ENCODE measurements around the gene APBA3. TPM values are rescaled to one million over a fixed set of nuclear protein-coding genes. Genes with fewer than 3 reads are reported as not detected.

APBA3 gene
- total RNA-seq, 1 experiment from 2014 or later = 21.4 TPM

GRCh38 chr19:3732108-3732507 lies 29.4 kb downstream of the APBA3 start:
- Histone ChIP-seq H3K27me3 (ENCODE audit: low read length) (no peaks in the 10 kb centered on the region), H3K4me2 (ENCODE audit: low read length) (no peak overlapping the region), H3K9me2 (replicated peaks; ENCODE audit: low read length) (no peaks in the 10 kb centered on the region), H3K9ac (ENCODE audit: low read length) (no peak overlapping the region), H3K4me3 (ENCODE audit: low read length) (no peak overlapping the region), H3K4me1 (ENCODE audit: insufficient read depth, low read length) (no peaks in the 10 kb centered on the region), H2AFZ (ENCODE audit: low read length) (no peak overlapping the region), H3F3A (ENCODE audit: low read length, unreplicated experiment) (no peaks in the 10 kb centered on the region), H3K9me3 (ENCODE audit: low read length) (no peaks in the 10 kb centered on the region), H4K20me1 (ENCODE audit: low read length) (no peaks in the 10 kb centered on the region), H3K79me2 (ENCODE audit: low read length) (no peaks in the 10 kb centered on the region), H3K36me3 (ENCODE audit: low read depth, low read length) (no peaks in the 10 kb centered on the region), H3K27ac (ENCODE audit: low read length) (no peak overlapping the region)
- intact Hi-C loops (cut with micrococcal nuclease) = no loop called here
- DNase-seq (no peak), ATAC-seq (no peak)
- TF ChIP-seq CTCF (conservative IDR thresholded peaks at IDR 0.05; ENCODE audit: low read depth, low read length) (no peak), EZH2phosphoT487 (IDR thresholded peaks at IDR 0.05; ENCODE audit: borderline replicate concordance, low read length) (no peak), EZH2 (IDR thresholded peaks at IDR 0.05; ENCODE audit: low read length, unreplicated experiment) (no peak)
- CTCF ChIA-PET = no interaction called here
- BruUV-seq (replicated peaks) = no TSS peak
- POLR2A ChIA-PET (ENCODE audit: unreplicated experiment) = no interaction called here

GRCh38 chr19:3730457-3730958 lies 31.0 kb downstream of the APBA3 start:
- H3K4me3 ChIP-seq (ENCODE audit: low read length) = no peak overlapping the region
- no peak overlapping the region for H3K27ac ChIP-seq (ENCODE audit: low read length)
- H4K20me1 ChIP-seq (ENCODE audit: low read length) = no peaks in the 10 kb centered on the region
- H3K4me2 ChIP-seq (ENCODE audit: low read length) = no peak overlapping the region
- BruUV-seq (replicated peaks) = no TSS peak
- ATAC-seq (no peak), DNase-seq (no peak)
- no peak for TF ChIP-seq EZH2phosphoT487 (IDR thresholded peaks at IDR 0.05; ENCODE audit: borderline replicate concordance, low read length)
- TF ChIP-seq EZH2 (IDR thresholded peaks at IDR 0.05; ENCODE audit: low read length, unreplicated experiment) = no peak
- TF ChIP-seq CTCF (conservative IDR thresholded peaks at IDR 0.05; ENCODE audit: low read depth, low read length) = no peak
- intact Hi-C loops (cut with micrococcal nuclease) = no loop called here
- H3K9me2 ChIP-seq (replicated peaks; ENCODE audit: low read length) = no peaks in the 10 kb centered on the region
- no peaks in the 10 kb centered on the region for H3K9me3 ChIP-seq (ENCODE audit: low read length)
- H3K36me3 ChIP-seq (ENCODE audit: low read depth, low read length) = no peaks in the 10 kb centered on the region
- CTCF ChIA-PET = no interaction called here
- H3K79me2 ChIP-seq (ENCODE audit: low read length) = no peaks in the 10 kb centered on the region
- no peak overlapping the region for H3K9ac ChIP-seq (ENCODE audit: low read length)
- POLR2A ChIA-PET (ENCODE audit: unreplicated experiment) = no interaction called here
- H3K4me1 ChIP-seq (ENCODE audit: insufficient read depth, low read length) = no peaks in the 10 kb centered on the region
- H3K27me3 ChIP-seq (ENCODE audit: low read length) = no peaks in the 10 kb centered on the region
- H2AFZ ChIP-seq (ENCODE audit: low read length) = no peak overlapping the region
- no peaks in the 10 kb centered on the region for H3F3A ChIP-seq (ENCODE audit: low read length, unreplicated experiment)

GRCh38 chr19:3725640-3726310 lies 35.7 kb downstream of the APBA3 start:
- no peak overlapping the region for H3K4me3 ChIP-seq (ENCODE audit: low read length)
- H3K9ac ChIP-seq (ENCODE audit: low read length) = no peak overlapping the region
- POLR2A ChIA-PET (ENCODE audit: unreplicated experiment) = no interaction called here
- BruUV-seq (replicated peaks) = no TSS peak
- H3K27ac ChIP-seq (ENCODE audit: low read length) = no peak overlapping the region
- no peaks in the 10 kb centered on the region for H3F3A ChIP-seq (ENCODE audit: low read length, unreplicated experiment)
- no peak overlapping the region for H2AFZ ChIP-seq (ENCODE audit: low read length)
- DNase-seq (no peak), ATAC-seq (no peak)
- no peak for TF ChIP-seq CTCF (conservative IDR thresholded peaks at IDR 0.05; ENCODE audit: low read depth, low read length)
- no peak for TF ChIP-seq EZH2 (IDR thresholded peaks at IDR 0.05; ENCODE audit: low read length, unreplicated experiment)
- TF ChIP-seq EZH2phosphoT487 (IDR thresholded peaks at IDR 0.05; ENCODE audit: borderline replicate concordance, low read length) = no peak
- H3K9me3 ChIP-seq (ENCODE audit: low read length) = no peaks in the 10 kb centered on the region
- H3K4me2 ChIP-seq (ENCODE audit: low read length) = no peak overlapping the region
- H3K36me3 ChIP-seq (ENCODE audit: low read depth, low read length) = no peaks in the 10 kb centered on the region
- H3K9me2 ChIP-seq (replicated peaks; ENCODE audit: low read length) = no peaks in the 10 kb centered on the region
- no peaks in the 10 kb centered on the region for H3K79me2 ChIP-seq (ENCODE audit: low read length)
- CTCF ChIA-PET = no interaction called here
- no peaks in the 10 kb centered on the region for H4K20me1 ChIP-seq (ENCODE audit: low read length)
- intact Hi-C loops (cut with micrococcal nuclease) = no loop called here
- no peaks in the 10 kb centered on the region for H3K27me3 ChIP-seq (ENCODE audit: low read length)
- no peaks in the 10 kb centered on the region; the same call in 1 of the 2 replicates for H3K4me1 ChIP-seq (ENCODE audit: insufficient read depth, low read length)
